Inflammatory macrophage treated with lipopolysaccharide for 1 hour (primary cell): ENCODE data around the gene ETF1.
A peak's percentile ranks its signal among the peaks of the same experiment; 100 is the strongest.

ENCODE experiments used
- DNase-seq, 2 donors: peaks; one replicate each; pipeline ENCODE4 v3.0.0-alpha.2; 2020 to 2022

The ETF1 gene

GRCh38 chr5:138560971-138561370 lies 17.9 kb upstream of the ETF1 start:
- DNase-seq, result peak; percentile 29 to 62

GRCh38 chr5:138559937-138560336 lies 16.9 kb upstream of the ETF1 start:
- DNase-seq, result no peak

GRCh38 chr5:138557677-138558076 lies 14.6 kb upstream of the ETF1 start:
- DNase-seq, result no peak

GRCh38 chr5:138554143-138554542 lies 11.1 kb upstream of the ETF1 start:
- no peak for DNase-seq

GRCh38 chr5:138553437-138554095 lies 10.5 kb upstream of the ETF1 start:
- no peak for DNase-seq

GRCh38 chr5:138552657-138553056 lies 9.6 kb upstream of the ETF1 start:
- DNase-seq, result no peak

GRCh38 chr5:138549414-138549813 lies 6.4 kb upstream of the ETF1 start:
- no peak for DNase-seq

GRCh38 chr5:138545919-138546562 lies 3.0 kb upstream of the ETF1 start:
- no peak for DNase-seq

- DNase-seq, result no peak
These were observed 1.4 kb upstream of the ETF1 start for GRCh38 chr5:138544181-138545134.

- no peak for DNase-seq
These were observed 681 bp upstream of the ETF1 start for GRCh38 chr5:138543730-138544104.

GRCh38 chr5:138542180-138542955 lies 668 bp downstream of the ETF1 start:
- DNase-seq, result no peak

- DNase-seq, result no peak
These were observed 1.4 kb downstream of the ETF1 start for GRCh38 chr5:138541511-138542179.

GRCh38 chr5:138539791-138540190 lies 3.2 kb downstream of the ETF1 start:
- DNase-seq, result no peak

- DNase-seq, result no peak
These were observed 4.0 kb downstream of the ETF1 start for GRCh38 chr5:138538943-138539627.

- no peak for DNase-seq
These were observed 6.2 kb downstream of the ETF1 start for GRCh38 chr5:138536665-138537315.

GRCh38 chr5:138536215-138536614 lies 6.8 kb downstream of the ETF1 start:
- DNase-seq, result no peak

GRCh38 chr5:138533973-138534941 lies 8.8 kb downstream of the ETF1 start:
- DNase-seq, result no peak

GRCh38 chr5:138529812-138530211 lies 13.2 kb downstream of the ETF1 start:
- DNase-seq, result no peak

GRCh38 chr5:138528744-138529469 lies 14.1 kb downstream of the ETF1 start:
- no peak for DNase-seq
